ENCODE measurements around the gene KRTAP12-4.
"Not testable (repeated sequence)": the region's sequence is repeated elsewhere in the genome, so short reads cannot be mapped to it uniquely, and the experiment has no call there.

Gene KRTAP12-4

DNA sequence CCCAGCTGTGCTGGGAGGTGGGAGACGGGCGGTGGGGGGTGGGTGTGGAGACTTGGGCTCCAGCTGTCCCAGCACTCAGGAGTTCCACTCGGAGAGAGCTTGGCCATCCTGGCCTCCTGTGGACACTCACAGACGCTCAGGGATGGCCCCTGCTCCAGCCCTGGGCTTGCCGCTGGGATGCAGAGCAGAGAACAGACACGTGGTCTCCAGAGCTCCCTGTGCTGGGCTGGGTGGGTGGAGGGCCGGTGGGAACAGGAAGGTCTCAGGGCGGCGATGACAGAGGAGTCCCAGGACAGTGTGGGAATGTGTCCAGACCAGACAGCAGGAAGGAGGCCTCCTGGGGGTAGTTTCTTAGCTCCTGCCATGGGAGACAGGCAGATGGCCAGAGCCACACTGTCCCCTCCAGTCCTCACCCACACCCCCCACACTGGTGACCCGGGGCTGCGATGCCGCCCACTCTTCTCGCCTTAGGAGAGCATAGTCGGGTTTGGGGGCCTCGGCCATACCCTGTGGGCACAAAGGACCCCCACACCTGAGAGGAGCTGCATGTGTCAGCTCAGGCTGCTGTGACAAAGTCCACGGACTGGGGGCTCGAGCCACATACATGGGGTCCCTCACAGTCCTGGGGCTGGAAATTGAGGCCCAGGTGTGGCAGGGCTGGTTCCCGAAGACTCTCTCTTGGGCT lies 25.6 kb downstream of the KRTAP12-4 start:
- TF ChIP-seq, protein P1, sequence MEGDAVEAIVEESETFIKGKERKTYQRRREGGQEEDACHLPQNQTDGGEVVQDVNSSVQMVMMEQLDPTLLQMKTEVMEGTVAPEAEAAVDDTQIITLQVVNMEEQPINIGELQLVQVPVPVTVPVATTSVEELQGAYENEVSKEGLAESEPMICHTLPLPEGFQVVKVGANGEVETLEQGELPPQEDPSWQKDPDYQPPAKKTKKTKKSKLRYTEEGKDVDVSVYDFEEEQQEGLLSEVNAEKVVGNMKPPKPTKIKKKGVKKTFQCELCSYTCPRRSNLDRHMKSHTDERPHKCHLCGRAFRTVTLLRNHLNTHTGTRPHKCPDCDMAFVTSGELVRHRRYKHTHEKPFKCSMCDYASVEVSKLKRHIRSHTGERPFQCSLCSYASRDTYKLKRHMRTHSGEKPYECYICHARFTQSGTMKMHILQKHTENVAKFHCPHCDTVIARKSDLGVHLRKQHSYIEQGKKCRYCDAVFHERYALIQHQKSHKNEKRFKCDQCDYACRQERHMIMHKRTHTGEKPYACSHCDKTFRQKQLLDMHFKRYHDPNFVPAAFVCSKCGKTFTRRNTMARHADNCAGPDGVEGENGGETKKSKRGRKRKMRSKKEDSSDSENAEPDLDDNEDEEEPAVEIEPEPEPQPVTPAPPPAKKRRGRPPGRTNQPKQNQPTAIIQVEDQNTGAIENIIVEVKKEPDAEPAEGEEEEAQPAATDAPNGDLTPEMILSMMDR (IDR thresholded peaks at IDR 0.05) = no peak
- H3K27me3 ChIP-seq (ENCODE audit: control insufficient read depth, insufficient read depth, low read length) = no peaks in the 10 kb centered on the region
- H3K9ac ChIP-seq = no peak overlapping the region
- no peaks in the 10 kb centered on the region for H3K79me2 ChIP-seq
- no peaks in the 10 kb centered on the region for H3K36me3 ChIP-seq (ENCODE audit: control insufficient read depth, insufficient read depth, low read length)
- H3K9me3 ChIP-seq (ENCODE audit: control insufficient read depth, low read length) = no peaks in the 10 kb centered on the region
- no peak overlapping the region for H3K4me2 ChIP-seq (ENCODE audit: low read length)
- no peak overlapping the region for H3K27ac ChIP-seq
- no peak overlapping the region for H3K4me3 ChIP-seq (ENCODE audit: low read depth, low read length)
- H3K4me1 ChIP-seq = no peaks in the 10 kb centered on the region
- H2AFZ ChIP-seq = no peak overlapping the region

DNA sequence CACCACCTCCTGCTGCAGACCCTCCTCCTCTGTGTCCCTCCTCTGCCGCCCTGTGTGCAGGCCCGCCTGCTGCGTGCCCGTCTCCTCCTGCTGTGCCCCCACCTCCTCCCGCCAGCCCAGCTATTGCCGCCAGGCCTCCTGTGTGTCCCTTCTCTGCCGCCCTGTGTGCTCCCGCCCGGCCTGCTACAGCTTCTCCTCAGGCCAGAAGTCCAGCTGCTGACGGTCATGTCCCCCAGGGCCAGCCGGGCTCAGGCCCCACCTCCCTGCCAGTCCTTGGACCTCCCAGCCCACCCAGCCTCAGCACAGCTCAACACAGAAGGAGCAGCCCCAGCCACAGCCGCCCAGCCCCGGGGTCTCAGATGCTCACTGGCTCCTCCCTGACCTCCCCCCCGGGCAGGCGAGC lies 26.6 kb downstream of the KRTAP12-4 start:
- not testable (repeated sequence) for H3K4me1 ChIP-seq; H3K9me3 ChIP-seq (ENCODE audit: control insufficient read depth, low read length); H3K27me3 ChIP-seq (ENCODE audit: control insufficient read depth, insufficient read depth, low read length)

DNA sequence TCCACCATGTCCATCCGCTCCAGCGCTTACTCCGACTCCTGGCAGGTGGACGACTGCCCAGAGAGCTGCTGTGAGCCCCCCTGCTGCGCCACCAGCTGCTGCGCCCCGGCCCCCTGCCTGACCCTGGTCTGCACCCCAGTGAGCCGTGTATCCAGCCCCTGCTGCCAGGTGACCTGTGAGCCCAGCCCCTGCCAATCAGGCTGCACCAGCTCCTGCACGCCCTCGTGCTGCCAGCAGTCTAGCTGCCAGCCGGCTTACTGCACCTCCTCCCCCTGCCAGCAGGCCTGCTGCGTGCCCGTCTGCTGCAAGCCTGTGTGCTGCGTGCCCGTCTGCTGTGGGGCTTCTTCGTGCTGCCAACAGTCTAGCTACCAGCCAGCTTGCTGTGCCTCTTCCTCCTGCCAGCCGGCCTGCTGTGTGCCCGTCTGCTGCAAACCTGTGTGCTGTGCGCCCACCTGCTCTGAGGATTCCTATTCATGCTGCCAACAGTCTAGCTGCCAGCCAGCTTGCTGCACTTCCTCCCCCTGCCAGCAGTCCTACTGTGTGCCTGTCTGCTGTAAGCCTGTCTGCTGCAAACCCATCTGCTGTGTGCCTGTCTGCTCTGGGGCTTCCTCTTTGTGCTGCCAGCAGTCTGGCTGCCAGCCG lies 27.2 kb downstream of the KRTAP12-4 start:
- H3K36me3 ChIP-seq (ENCODE audit: control insufficient read depth, insufficient read depth, low read length); H3K4me3 ChIP-seq (ENCODE audit: low read depth, low read length); H3K4me1 ChIP-seq; H3K27me3 ChIP-seq (ENCODE audit: control insufficient read depth, insufficient read depth, low read length); H3K4me2 ChIP-seq (ENCODE audit: low read length); H3K9ac ChIP-seq; H3K9me3 ChIP-seq (ENCODE audit: control insufficient read depth, low read length); H3K27ac ChIP-seq; H2AFZ ChIP-seq; H3K79me2 ChIP-seq: not testable (repeated sequence)

More for the DNA sequence above, 26.6 kb downstream of the KRTAP12-4 start:
- not testable (repeated sequence) for H3K4me3 ChIP-seq (ENCODE audit: low read depth, low read length); H3K9ac ChIP-seq; H3K4me2 ChIP-seq (ENCODE audit: low read length); H3K36me3 ChIP-seq (ENCODE audit: control insufficient read depth, insufficient read depth, low read length); H2AFZ ChIP-seq; H3K79me2 ChIP-seq; H3K27ac ChIP-seq

DNA sequence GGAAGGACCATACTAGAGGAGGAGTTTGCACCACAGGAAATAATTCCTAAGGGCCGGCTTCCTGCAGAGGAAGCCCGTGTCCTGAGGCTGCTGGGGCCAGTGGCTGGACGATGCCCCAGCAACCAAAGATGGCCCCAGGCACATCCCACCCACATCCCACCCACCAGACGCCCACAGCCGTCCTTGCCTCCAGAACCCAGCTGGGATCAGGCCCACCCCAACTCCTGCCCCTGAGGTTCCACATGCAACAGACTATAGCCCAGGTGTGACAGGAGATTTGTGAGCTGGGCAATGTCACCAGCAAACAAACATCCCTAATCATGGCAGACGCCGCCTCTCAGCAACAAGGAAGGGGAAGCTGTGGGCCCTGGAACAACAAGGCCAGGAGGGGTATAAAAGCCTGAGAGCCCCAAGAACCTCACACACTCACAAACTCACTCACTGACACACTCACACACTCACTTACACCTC lies 27.8 kb downstream of the KRTAP12-4 start, which contains the start of gene KRTAP10-9:
TSS of gene KRTAP10-9 (plus strand) at position 421 of the 471 bp plus-strand sequence. CDS start 79 bp downstream, outside the sequence.
- Histone ChIP-seq H3K27ac (no peak within 1 kb of the TSS), H3K36me3 (ENCODE audit: control insufficient read depth, insufficient read depth, low read length) (no peaks in the 10 kb centered on the region), H3K79me2 (no peaks in the 10 kb centered on the region), H3K4me1 (no peaks in the 10 kb centered on the region), H3K9ac (no peak within 1 kb of the TSS), H3K27me3 (ENCODE audit: control insufficient read depth, insufficient read depth, low read length) (no peaks in the 10 kb centered on the region), H3K4me3 (ENCODE audit: low read depth, low read length) (no peak within 1 kb of the TSS), H3K9me3 (ENCODE audit: control insufficient read depth, low read length) (no peaks in the 10 kb centered on the region), H3K4me2 (ENCODE audit: low read length) (no peak within 1 kb of the TSS), H2AFZ (no peak within 1 kb of the TSS)
- TF ChIP-seq, protein P1 (IDR thresholded peaks at IDR 0.05) = no peak

DNA sequence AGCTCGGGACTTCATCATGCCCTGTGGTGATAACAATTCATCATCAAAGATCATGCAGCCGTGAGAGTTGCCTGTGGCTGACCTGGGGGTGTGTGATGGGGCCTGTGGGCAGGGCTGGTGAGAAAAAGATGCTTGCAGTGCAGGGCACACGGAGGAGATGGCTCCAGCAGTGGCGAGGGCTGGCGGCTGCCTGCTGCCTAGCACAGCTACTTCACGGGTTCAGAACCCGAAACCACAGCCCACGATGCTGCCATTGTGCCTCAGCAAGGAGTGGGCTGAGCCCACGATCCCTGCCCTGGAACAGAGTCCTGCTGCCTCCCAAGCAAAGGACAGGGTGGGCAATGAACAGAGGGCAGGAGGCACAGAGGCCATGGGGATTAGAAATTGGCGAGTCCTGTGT lies 28.2 kb downstream of the KRTAP12-4 start:
- Histone ChIP-seq H2AFZ (no peak overlapping the region), H3K9me3 (ENCODE audit: control insufficient read depth, low read length) (no peaks in the 10 kb centered on the region), H3K4me3 (ENCODE audit: low read depth, low read length) (no peak overlapping the region), H3K79me2 (no peaks in the 10 kb centered on the region), H3K27me3 (ENCODE audit: control insufficient read depth, insufficient read depth, low read length) (no peaks in the 10 kb centered on the region), H3K36me3 (ENCODE audit: control insufficient read depth, insufficient read depth, low read length) (no peaks in the 10 kb centered on the region), H3K27ac (no peak overlapping the region), H3K4me1 (no peaks in the 10 kb centered on the region), H3K4me2 (ENCODE audit: low read length) (no peak overlapping the region), H3K9ac (no peak overlapping the region)
- TF ChIP-seq, protein P1 (IDR thresholded peaks at IDR 0.05) = no peak

Data from parathyroid adenoma (tissue), 2 donors.